HCT116 (cell line): ENCODE results near the gene IFNW1. TPM values are rescaled to one million over a fixed set of nuclear protein-coding genes. Genes with fewer than 3 reads are reported as not detected.
"Not testable (repeated sequence)": the region's sequence is repeated elsewhere in the genome, so short reads cannot be mapped to it uniquely, and the experiment has no call there.

Experiments
- ATAC-seq: fragments of 200-7000 bp; cut with Tn5 transposase; 2 replicates; pipeline ENCODE4 v1.9.1; 2020; ENCODE audit warnings: mild to moderate bottlenecking, moderate library complexity
- BruUV-seq: library from RNA; stranded (reverse); fragments of 400-500 nt; replicated peaks from 2 replicates; lab custom pipeline; 2021; lab: Mats Ljungman, UMichigan
- CTCF ChIA-PET: fragments of 300-600 bp; sonication (Branson Sonifier 250); formaldehyde crosslinking; loops from one replicate; lab custom pipeline; 2021; ENCODE audit warnings: antibody characterized with exemption; lab: Charles Lee
- POLR2A ChIA-PET: fragments of 300-600, 350-600 bp; sonication (Branson Sonifier 250); formaldehyde crosslinking; loops from one replicate; lab custom pipeline; 2021; ENCODE audit warnings: antibody characterized with exemption; lab: Charles Lee
- RAD21 ChIA-PET, 2 experiments: fragments of 300-600 bp; sonication (Branson Sonifier 250); formaldehyde crosslinking; loops; one replicate each; lab custom pipeline; 2023; ENCODE audit warnings: low total read pairs in 2 of 2; ENCODE audit not compliant: uncharacterized antibody in 2 of 2, unreplicated experiment in 2 of 2, low non-redundant PET in 1 of 2; lab: Charles Lee
- DNase-seq: peaks from one replicate; pipeline ENCODE4 v3.0.0-alpha.2; 2010; ENCODE audit warnings: low read depth, low spot score
- H2AFZ ChIP-seq: fragments of 200-600 bp; shearing (Covaris generic), sonication (generic); 2 replicates; pipeline ENCODE4 v1.6.1; 2017; ENCODE audit warnings: low read depth, mixed run types, mixed read lengths, antibody characterized with exemption, low read length; ENCODE audit not compliant: poor library complexity, severe bottlenecking
- H3K27ac ChIP-seq: 2 replicates; pipeline ENCODE4 v1.5.1; 2012; ENCODE audit warnings: low read depth, low read length
- H3K27me3 ChIP-seq: fragments of 200-600 bp; sonication (generic); 2 replicates; pipeline ENCODE4 v1.6.1; 2016; ENCODE audit warnings: mixed run types, low read length, mixed read lengths; ENCODE audit not compliant: insufficient read depth
- H3K36me3 ChIP-seq, 2 experiments: fragments of 200-500 bp in 1 of 2; fragments of 200-600 bp in 1 of 2; sonication (Bioruptor generic) in 1 of 2; sonication (generic) in 1 of 2; 2 replicates each; pipeline versions ENCODE4 v1.5.1 to v1.6.1; 2014 to 2016; ENCODE audit warnings: low read length in 2 of 2, inconsistent platforms in 1 of 2, mixed read lengths in 1 of 2, mixed run types in 1 of 2; ENCODE audit not compliant: insufficient read depth in 2 of 2, control insufficient read depth in 1 of 2
- H3K4me1 ChIP-seq, 2 experiments: fragments of 200-600 bp in 1 of 2; sonication (generic) in 1 of 2; 2 replicates each; pipeline versions ENCODE4 v1.5.1 to v1.6.1; 2012 to 2017; ENCODE audit warnings: low read length in 2 of 2, inconsistent platforms in 1 of 2, mild to moderate bottlenecking in 1 of 2, mixed read lengths in 1 of 2, mixed run types in 1 of 2, moderate library complexity in 1 of 2; ENCODE audit not compliant: insufficient read depth in 2 of 2, control insufficient read depth in 1 of 2
- H3K4me2 ChIP-seq: fragments of 200-600 bp; sonication (generic); 2 replicates; pipeline ENCODE4 v1.6.1; 2017; ENCODE audit warnings: mixed run types, low read length, mixed read lengths
- H3K4me3 ChIP-seq, 2 experiments: fragments of 200-600 bp in 1 of 2; sonication (generic) in 1 of 2; replicated peaks in 1 of 2; 2 replicates each; pipeline ENCODE4 v1.5.1; 2011 to 2016; ENCODE audit warnings: low read length in 2 of 2, control low read depth in 1 of 2, low read depth in 1 of 2, mild to moderate bottlenecking in 1 of 2, mixed read lengths in 1 of 2, mixed run types in 1 of 2
- H3K79me2 ChIP-seq: fragments of 200-600 bp; sonication (generic); 2 replicates; pipeline ENCODE4 v1.6.1; 2017; ENCODE audit warnings: mild to moderate bottlenecking, mixed run types, low read length, moderate library complexity, mixed read lengths; ENCODE audit not compliant: insufficient read depth
- H3K9ac ChIP-seq: fragments of 200-600 bp; sonication (generic); 2 replicates; pipeline ENCODE4 v1.6.1; 2016; ENCODE audit warnings: low read length, mixed read lengths
- H3K9me2 ChIP-seq: fragments of 200-600 bp; sonication (generic), shearing (Covaris generic); 2 replicates; pipeline ENCODE4 v1.6.1; 2017; ENCODE audit warnings: mixed run types, mild to moderate bottlenecking, moderate library complexity; ENCODE audit not compliant: insufficient read depth
- H3K9me3 ChIP-seq, 2 experiments: fragments of 200-500 bp in 1 of 2; fragments of 200-600 bp in 1 of 2; sonication (Bioruptor generic) in 1 of 2; sonication (generic) in 1 of 2; 2 replicates each; pipeline ENCODE4 v1.6.1; 2014 to 2017; ENCODE audit warnings: low read length in 2 of 2, mixed read lengths in 2 of 2, inconsistent platforms in 1 of 2, low read depth in 1 of 2, mild to moderate bottlenecking in 1 of 2, mixed run types in 1 of 2, moderate library complexity in 1 of 2; ENCODE audit not compliant: control insufficient read depth in 1 of 2, insufficient read depth in 1 of 2
- H4K20me1 ChIP-seq: fragments of 200-600 bp; sonication (generic), shearing (Covaris generic); 2 replicates; pipeline ENCODE4 v1.6.1; 2017; ENCODE audit warnings: mixed run types, mild to moderate bottlenecking, moderate library complexity; ENCODE audit not compliant: insufficient read depth
- POLR2A ChIP-seq: IDR thresholded peaks from 2 replicates; pipeline ENCODE4 v1.7.0; 2011; ENCODE audit warnings: borderline replicate concordance; ENCODE audit not compliant: insufficient read depth, insufficient read length; ENCODE audit errors: extremely low read depth
- RAD21 ChIP-seq: IDR thresholded peaks from 2 replicates; pipeline ENCODE4 v1.6.1; 2012; ENCODE audit warnings: low read depth, mild to moderate bottlenecking
- SIN3A ChIP-seq: IDR thresholded peaks from 2 replicates; pipeline ENCODE4 v1.6.1; 2012; ENCODE audit warnings: low read depth
- intact Hi-C: fragments of 100-400 bp; cut with micrococcal nuclease; formaldehyde crosslinking; loops from 2 replicates; pipeline ENCODE4 v1.10.0; 2022
- total RNA-seq: library from RNA; stranded (reverse); gene quantifications from one replicate; pipeline ENCODE4 v1.2.1, GENCODE V29; 2021; ENCODE audit not compliant: unreplicated experiment
- TF ChIP-seq, protein P1 (sequence below): IDR thresholded peaks from 2 replicates; pipeline ENCODE4 v1.6.1; 2011; ENCODE audit warnings: mild to moderate bottlenecking, low read length, moderate library complexity; ENCODE audit not compliant: insufficient replicate concordance; ENCODE audit errors: extremely low read depth
- TF ChIP-seq, protein P2 (sequence below): IDR thresholded peaks from 2 replicates; pipeline ENCODE4 v1.6.1; 2012

Gene IFNW1
- total RNA-seq, 1 experiment from 2014 or later: not detected

DNA sequence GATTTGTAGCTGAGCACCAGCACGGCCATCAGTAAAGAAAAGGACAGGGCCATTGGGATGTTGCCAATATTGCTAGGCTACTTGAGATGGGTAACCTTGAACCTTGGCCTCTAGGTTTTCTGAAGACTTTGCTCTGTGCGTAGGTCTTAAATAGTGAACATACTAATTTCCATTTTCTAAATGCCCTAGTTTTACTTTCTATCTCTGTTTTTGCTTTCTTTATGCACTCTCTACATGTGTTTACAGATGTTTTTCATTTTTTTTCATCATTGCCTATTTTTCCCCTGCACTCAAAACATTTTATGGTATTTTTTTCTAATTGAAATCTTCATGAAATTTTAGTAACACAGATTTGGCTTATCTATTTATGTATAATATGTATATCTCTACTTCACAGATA, 24.9 kb upstream of the IFNW1 start, which contains the start of gene IFNA21:
Gene IFNA21 (minus strand): TSS at position 101 of the 400 bp plus-strand sequence. CDS start 48 bp downstream, at position 53.
- BruUV-seq, ATAC-seq, H4K20me1 ChIP-seq, POLR2A ChIA-PET, H3K4me1 ChIP-seq, H3K9ac ChIP-seq, H3K4me2 ChIP-seq, H3K9me2 ChIP-seq, H3K27me3 ChIP-seq, H3K9me3 ChIP-seq, H3K27ac ChIP-seq, H3K79me2 ChIP-seq, RAD21 ChIA-PET, H3K36me3 ChIP-seq, H2AFZ ChIP-seq, intact Hi-C loops, H3K4me3 ChIP-seq, DNase-seq: not testable (repeated sequence)
- CTCF ChIA-PET: interaction anchor here (0.9 to 2.4 kb wide), 2 partner anchors 16 to 28 kb away, joined by 3 to 11 read pairs; no protein-coding TSS in a partner anchor

DNA sequence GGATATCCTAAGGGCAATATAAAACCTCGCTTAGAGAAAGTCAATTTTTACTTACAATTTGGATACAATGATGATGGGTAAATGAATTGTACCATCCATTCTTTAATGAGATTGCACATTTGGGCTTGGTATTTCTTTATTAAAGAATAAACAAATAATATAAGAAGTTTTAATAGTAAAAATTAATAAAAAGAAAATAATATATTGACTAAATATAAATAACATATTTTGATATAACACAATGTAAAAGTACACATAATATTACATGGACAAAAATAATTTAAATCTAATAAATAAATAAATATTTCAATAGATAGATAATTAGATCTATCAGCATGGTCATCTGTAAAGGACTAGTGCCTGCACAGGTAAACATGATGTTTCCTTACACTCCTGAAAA, 23.9 kb upstream of the IFNW1 start:
- Histone ChIP-seq H3K4me3 (no peak overlapping the region), H2AFZ (no peak overlapping the region), H3K36me3 (no peaks in the 10 kb centered on the region), H3K79me2 (no peaks in the 10 kb centered on the region), H3K9me2 (no peaks in the 10 kb centered on the region), H3K27me3 (no peaks in the 10 kb centered on the region), H4K20me1 (no peaks in the 10 kb centered on the region), H3K4me2 (no peak overlapping the region), H3K9me3 (no peaks in the 10 kb centered on the region), H3K4me1 (no peaks in the 10 kb centered on the region), H3K27ac (no peak overlapping the region), H3K9ac (no peak overlapping the region)
- ChIA-PET RAD21 (no interaction called here), POLR2A (no interaction called here), CTCF (no interaction called here)
- intact Hi-C loops: no loop called here
- BruUV-seq: no TSS peak
- DNase-seq (no peak), ATAC-seq (no peak)
- TF ChIP-seq POLR2A (no peak), SIN3A (no peak), RAD21 (no peak)
- TF ChIP-seq, protein P1, sequence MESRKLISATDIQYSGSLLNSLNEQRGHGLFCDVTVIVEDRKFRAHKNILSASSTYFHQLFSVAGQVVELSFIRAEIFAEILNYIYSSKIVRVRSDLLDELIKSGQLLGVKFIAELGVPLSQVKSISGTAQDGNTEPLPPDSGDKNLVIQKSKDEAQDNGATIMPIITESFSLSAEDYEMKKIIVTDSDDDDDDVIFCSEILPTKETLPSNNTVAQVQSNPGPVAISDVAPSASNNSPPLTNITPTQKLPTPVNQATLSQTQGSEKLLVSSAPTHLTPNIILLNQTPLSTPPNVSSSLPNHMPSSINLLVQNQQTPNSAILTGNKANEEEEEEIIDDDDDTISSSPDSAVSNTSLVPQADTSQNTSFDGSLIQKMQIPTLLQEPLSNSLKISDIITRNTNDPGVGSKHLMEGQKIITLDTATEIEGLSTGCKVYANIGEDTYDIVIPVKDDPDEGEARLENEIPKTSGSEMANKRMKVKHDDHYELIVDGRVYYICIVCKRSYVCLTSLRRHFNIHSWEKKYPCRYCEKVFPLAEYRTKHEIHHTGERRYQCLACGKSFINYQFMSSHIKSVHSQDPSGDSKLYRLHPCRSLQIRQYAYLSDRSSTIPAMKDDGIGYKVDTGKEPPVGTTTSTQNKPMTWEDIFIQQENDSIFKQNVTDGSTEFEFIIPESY: no peak
- TF ChIP-seq, protein P2, sequence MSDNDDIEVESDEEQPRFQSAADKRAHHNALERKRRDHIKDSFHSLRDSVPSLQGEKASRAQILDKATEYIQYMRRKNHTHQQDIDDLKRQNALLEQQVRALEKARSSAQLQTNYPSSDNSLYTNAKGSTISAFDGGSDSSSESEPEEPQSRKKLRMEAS: no peak
